Activated T-cell treated with anti-CD3 and anti-CD28 coated beads, Interleukin-2, amount 50 U/mL, for 24 hours (primary cell): ENCODE data around the gene RABGAP1L.

Experiments used
- DNase-seq: peaks from one replicate; pipeline ENCODE4 v3.0.0-alpha.2; 2020
- H3K27ac Mint-ChIP-seq: 2 replicates; pipeline ENCODE4 v1.8.0; 2020; ENCODE audit warnings: mild to moderate bottlenecking, mixed read lengths
- H3K27me3 Mint-ChIP-seq: 2 replicates; pipeline ENCODE4 v1.8.0; 2020; ENCODE audit warnings: mixed read lengths
- H3K36me3 Mint-ChIP-seq: 2 replicates; pipeline ENCODE4 v1.8.0; 2020; ENCODE audit warnings: low read depth, mixed read lengths
- H3K4me1 Mint-ChIP-seq: 2 replicates; pipeline ENCODE4 v1.8.0; 2020; ENCODE audit warnings: low read depth, mixed read lengths
- H3K4me3 Mint-ChIP-seq: 2 replicates; pipeline ENCODE4 v1.8.0; 2020; ENCODE audit warnings: mild to moderate bottlenecking, moderate library complexity, mixed read lengths
- H3K9me3 Mint-ChIP-seq: 2 replicates; pipeline ENCODE4 v1.8.0; 2020; ENCODE audit warnings: mixed read lengths

Gene RABGAP1L

DNA sequence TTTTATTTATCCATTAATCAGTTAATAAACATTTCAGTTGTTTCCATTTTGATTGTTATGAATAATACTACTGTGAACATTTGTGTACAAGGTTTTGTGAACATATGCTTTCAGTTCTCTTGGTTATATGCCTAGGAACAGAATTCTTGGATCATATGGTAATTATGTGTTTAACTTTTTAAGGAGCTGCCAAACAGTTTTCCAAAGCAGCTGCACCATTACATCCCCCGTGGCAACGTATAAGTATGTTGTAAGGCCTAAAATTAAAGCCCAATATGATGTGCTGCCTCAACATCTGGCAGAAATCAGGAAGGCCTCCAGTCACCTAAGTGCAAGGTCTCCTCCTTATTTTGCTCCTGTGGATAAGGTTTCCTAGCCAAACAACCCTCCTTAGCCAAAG lies 604.9 kb downstream of the RABGAP1L start:
- H3K4me1 Mint-ChIP-seq = peaks cover 6% of the 10 kb centered on the region
- H3K4me3 Mint-ChIP-seq = no peak overlapping the region
- H3K36me3 Mint-ChIP-seq = no peaks in the 10 kb centered on the region
- no peak for DNase-seq
- H3K9me3 Mint-ChIP-seq = no peaks in the 10 kb centered on the region
- no peaks in the 10 kb centered on the region for H3K27me3 Mint-ChIP-seq
- no peak overlapping the region for H3K27ac Mint-ChIP-seq

DNA sequence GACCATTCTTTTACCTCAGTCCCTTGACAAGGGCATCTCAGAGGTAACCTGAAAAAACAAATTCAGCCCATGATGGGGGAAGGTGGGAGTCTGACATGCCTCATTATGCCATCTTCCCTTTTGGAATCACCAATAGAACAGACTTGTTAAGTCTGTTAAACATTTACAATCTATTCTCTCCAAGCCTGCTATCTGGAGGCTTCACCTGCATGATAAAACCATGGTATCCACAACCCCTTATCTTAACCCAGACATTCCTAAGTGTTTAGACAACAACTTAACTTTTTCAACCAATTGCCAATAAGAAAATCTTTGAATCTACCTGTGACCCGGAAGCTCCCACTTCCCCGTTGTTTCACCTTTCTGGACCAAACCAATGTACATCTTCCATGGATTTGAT lies 607.4 kb downstream of the RABGAP1L start:
- peaks cover 7% of the 10 kb centered on the region for H3K4me1 Mint-ChIP-seq
- no peaks in the 10 kb centered on the region for H3K9me3 Mint-ChIP-seq
- peak overlapping the region; percentile 31 for H3K27ac Mint-ChIP-seq
- H3K27me3 Mint-ChIP-seq = no peaks in the 10 kb centered on the region
- no peak for DNase-seq
- H3K36me3 Mint-ChIP-seq = no peaks in the 10 kb centered on the region
- no peak overlapping the region for H3K4me3 Mint-ChIP-seq

DNA sequence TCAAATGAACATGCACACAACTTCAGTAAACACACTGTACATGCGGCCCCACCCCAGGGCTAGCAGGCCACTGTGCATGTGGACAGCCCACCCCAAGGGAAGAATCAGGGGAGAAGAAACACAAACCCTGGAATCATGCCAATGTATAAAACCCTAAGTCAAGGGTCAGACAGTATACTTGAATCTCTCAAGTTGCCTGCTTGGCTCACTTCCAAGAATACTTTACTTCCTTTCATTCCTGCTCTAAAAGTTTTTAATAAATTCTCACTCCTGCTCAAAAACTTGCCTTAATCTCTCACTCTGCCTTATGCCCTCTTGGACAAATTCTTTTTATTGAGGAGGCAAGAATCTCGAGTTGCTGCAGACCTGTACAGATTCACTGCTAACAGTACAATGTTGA lies 609.2 kb downstream of the RABGAP1L start:
- Mint-ChIP-seq H3K4me1 (peaks cover 7% of the 10 kb centered on the region), H3K36me3 (no peaks in the 10 kb centered on the region), H3K27ac (no peak overlapping the region), H3K4me3 (no peak overlapping the region), H3K9me3 (no peaks in the 10 kb centered on the region), H3K27me3 (no peaks in the 10 kb centered on the region)
- DNase-seq = no peak

DNA sequence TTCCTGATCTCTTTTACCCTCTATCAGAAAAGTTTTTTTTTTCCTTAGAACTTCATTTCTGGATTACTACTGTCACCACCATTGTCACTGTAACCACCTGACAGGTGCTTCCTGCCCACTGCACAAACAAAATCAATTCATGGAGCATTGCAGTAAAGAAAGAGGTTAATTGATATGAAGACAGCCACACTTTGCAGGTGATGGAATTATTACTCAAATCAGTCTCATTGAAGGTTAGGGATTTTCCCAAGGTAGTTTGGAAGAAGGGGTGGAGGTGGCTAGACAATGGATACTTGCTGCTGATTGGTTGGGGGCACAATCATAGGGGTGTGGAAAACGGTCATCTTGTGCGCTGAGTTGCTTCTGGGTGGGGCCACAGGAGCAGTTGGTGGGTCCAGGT lies 609.6 kb downstream of the RABGAP1L start:
- Mint-ChIP-seq H3K27ac (no peak overlapping the region), H3K4me1 (peaks cover 7% of the 10 kb centered on the region), H3K36me3 (no peaks in the 10 kb centered on the region), H3K9me3 (no peaks in the 10 kb centered on the region), H3K4me3 (no peak overlapping the region), H3K27me3 (no peaks in the 10 kb centered on the region)
- no peak for DNase-seq

DNA sequence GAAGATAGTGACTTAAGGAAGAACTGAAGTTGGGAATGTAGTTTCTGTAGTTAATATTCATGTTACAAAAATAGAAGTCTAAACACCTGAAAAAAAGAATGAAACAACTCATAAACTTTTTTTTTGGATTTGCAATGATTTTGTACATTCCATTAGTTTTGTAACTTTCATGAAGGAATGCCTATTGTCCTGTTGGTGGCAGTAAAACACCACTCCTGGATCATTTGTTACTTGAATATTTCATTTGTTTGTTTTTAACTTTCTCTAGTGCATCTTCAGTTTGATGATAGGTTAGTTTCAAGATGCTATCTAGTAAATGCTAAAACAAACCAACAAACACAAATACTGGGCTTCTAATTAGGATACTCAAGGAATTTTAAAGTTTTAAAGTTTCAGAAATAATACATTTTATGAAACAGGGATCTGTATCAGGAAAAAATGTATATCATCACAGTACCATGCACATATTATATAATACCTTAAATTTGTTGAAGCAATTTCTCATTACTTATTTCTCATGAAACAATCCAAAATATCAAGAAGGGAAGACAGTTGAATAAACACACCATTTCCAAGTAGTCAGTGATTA lies 610.7 kb downstream of the RABGAP1L start:
- H3K27me3 Mint-ChIP-seq = no peaks in the 10 kb centered on the region

DNA sequence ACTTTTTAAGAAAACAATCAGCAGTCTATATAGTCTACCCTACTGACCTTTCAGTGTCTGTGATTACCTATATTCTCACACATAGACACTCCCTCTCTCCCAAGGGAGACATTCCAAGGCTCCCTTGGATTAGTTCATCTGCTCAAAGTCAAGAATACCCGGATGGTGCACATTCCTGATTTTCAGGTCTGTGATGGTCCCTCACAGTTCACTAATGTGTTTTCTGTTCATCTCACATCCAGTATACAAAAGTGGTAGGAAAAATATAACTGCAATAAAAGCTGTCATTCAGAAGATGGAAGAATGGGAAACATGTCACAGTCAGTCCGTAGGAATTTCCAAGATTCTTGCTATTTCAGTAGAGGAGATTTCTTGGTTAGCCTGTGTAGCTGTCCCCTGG lies 616.3 kb downstream of the RABGAP1L start:
- Mint-ChIP-seq H3K27me3 (no peaks in the 10 kb centered on the region), H3K9me3 (no peaks in the 10 kb centered on the region), H3K4me1 (peaks cover 2% of the 10 kb centered on the region), H3K27ac (no peak overlapping the region), H3K4me3 (no peak overlapping the region), H3K36me3 (peaks cover 3% of the 10 kb centered on the region)
- DNase-seq = no peak

More for the DNA sequence above, 610.7 kb downstream of the RABGAP1L start:
- Mint-ChIP-seq H3K27ac (no peak overlapping the region), H3K9me3 (no peaks in the 10 kb centered on the region), H3K36me3 (no peaks in the 10 kb centered on the region), H3K4me1 (peaks cover 7% of the 10 kb centered on the region), H3K4me3 (no peak overlapping the region)
- no peak for DNase-seq

DNA sequence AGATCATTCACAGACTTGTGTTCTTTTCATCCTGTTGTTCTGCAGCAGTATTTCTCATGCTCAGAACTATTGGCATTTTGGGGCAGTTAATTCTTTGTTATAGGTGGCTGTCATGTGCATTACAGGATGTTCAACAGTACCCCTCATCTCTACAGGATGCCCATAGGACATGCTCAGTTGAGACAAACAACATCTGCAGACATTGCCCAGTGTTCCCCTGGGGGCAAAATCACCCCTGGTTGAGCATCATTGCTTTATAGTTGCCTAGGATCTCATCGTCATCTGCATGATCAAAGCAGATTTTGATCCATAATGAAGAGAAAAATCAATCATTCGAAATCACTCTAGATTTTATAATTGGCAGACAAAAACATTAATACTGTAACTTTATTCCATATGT lies 617.9 kb downstream of the RABGAP1L start:
- H3K4me1 Mint-ChIP-seq = peaks cover 2% of the 10 kb centered on the region
- no peak for DNase-seq
- H3K36me3 Mint-ChIP-seq = peaks cover 3% of the 10 kb centered on the region
- H3K9me3 Mint-ChIP-seq = no peaks in the 10 kb centered on the region
- H3K4me3 Mint-ChIP-seq = no peak overlapping the region
- H3K27ac Mint-ChIP-seq = no peak overlapping the region
- H3K27me3 Mint-ChIP-seq = no peaks in the 10 kb centered on the region

DNA sequence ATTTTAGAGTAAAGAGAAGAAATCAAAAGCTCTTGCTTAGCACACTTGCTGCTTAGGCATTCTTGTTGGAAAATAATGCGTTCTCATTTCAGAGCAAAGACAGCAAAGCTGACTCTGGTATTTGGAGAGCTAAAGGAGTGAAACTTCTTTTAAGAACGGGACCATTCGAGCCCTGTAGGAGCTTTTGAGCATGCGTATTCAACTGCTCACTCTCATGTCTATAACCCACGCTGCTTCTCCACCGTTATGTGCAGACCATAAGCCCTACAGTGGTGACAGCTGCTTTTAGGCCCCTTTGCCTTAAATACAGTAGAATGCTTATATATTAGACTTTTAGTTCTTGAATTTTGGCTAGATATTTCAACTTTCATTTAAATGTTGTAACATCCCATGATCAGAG lies 626.2 kb downstream of the RABGAP1L start:
- no peak for DNase-seq
- Mint-ChIP-seq H3K27ac (no peak overlapping the region), H3K9me3 (no peaks in the 10 kb centered on the region), H3K4me1 (peaks cover 11% of the 10 kb centered on the region), H3K36me3 (peaks cover 2% of the 10 kb centered on the region), H3K27me3 (no peaks in the 10 kb centered on the region), H3K4me3 (no peak overlapping the region)

DNA sequence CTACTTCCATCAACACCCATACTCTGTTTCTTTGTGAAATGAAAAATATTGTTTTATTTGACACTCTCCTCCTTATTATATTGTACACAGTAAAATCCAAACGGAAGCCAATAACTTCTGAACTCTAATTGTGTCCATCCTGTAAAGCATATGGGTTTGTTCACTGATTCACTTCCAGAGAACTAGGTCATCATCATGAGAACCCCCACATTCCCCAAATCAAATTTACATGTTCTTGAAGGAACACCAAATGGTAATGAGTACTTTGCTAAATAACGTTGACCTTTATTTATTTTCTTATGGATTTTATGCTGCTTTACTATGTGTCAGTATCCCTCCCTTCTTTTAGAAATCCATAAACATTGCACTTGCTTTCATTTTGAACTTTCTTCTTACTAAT lies 627.0 kb downstream of the RABGAP1L start:
- H3K9me3 Mint-ChIP-seq = no peaks in the 10 kb centered on the region
- no peak for DNase-seq
- no peak overlapping the region for H3K4me3 Mint-ChIP-seq
- H3K27me3 Mint-ChIP-seq = no peaks in the 10 kb centered on the region
- no peak overlapping the region for H3K27ac Mint-ChIP-seq
- H3K4me1 Mint-ChIP-seq = peaks cover 13% of the 10 kb centered on the region
- peaks cover 2% of the 10 kb centered on the region for H3K36me3 Mint-ChIP-seq

DNA sequence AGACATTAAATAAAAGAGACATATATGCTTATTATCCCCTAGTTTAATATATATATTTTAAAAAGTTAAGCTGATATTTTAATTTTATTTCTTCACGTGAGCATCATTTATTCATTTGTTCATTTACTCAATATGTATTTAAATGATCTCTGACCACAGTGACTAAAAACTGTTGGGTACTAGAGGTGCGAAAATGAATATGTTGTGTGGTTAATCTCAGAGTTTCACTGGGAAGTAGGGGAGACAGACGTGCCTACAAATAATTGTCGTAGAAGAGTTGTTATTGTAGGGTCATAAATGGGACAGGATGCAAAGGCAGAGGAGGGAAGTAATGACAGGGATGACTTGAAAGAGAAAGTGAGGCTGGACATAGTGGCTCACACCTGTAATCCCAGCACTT lies 627.4 kb downstream of the RABGAP1L start:
- Mint-ChIP-seq H3K36me3 (peaks cover 2% of the 10 kb centered on the region), H3K4me3 (no peak overlapping the region), H3K27ac (no peak overlapping the region), H3K4me1 (peaks cover 17% of the 10 kb centered on the region), H3K27me3 (no peaks in the 10 kb centered on the region), H3K9me3 (no peaks in the 10 kb centered on the region)
- DNase-seq = no peak

DNA sequence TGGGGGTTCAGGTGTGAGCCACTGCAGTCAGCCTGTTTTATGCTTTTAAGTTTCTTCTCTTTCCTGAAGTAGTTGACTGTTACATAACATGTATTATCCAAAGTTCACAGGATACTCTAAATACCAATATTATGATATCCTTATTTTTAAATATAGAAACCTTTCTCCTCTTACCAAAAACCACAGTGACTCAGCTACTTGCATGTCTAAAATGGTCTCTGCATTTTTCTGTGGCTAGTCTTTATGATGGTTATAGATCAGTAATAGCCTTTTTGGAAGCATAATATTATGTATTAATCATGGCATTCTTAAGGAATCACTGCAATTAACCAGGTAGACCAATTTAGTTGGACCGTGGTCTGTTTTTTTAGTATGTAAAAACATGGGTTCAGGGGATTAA lies 629.7 kb downstream of the RABGAP1L start:
- no peaks in the 10 kb centered on the region for H3K27me3 Mint-ChIP-seq
- DNase-seq = no peak
- no peaks in the 10 kb centered on the region for H3K9me3 Mint-ChIP-seq
- peaks cover 20% of the 10 kb centered on the region for H3K4me1 Mint-ChIP-seq
- H3K27ac Mint-ChIP-seq = no peak overlapping the region
- H3K36me3 Mint-ChIP-seq = no peaks in the 10 kb centered on the region
- H3K4me3 Mint-ChIP-seq = no peak overlapping the region

DNA sequence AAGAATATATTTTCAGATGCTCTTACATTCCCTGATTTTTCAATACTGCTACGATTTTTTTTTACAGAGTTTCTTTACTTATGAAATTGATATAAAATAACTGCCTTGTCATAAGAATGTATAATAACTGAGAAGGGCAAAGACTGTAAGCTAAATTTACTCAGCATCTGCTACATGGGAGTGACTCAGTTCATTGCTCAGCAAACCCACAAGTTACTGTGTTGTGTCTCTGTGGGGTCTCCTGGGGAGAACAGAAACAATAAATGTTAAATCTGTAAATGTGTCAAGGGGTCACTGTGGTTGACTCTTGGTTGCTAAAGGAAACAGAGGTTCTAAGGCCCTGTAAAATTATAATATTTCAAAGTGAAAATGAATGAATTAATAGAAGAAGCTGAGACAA lies 630.1 kb downstream of the RABGAP1L start:
- Mint-ChIP-seq H3K36me3 (no peaks in the 10 kb centered on the region), H3K9me3 (no peaks in the 10 kb centered on the region), H3K27ac (no peak overlapping the region), H3K4me1 (peaks cover 20% of the 10 kb centered on the region), H3K4me3 (no peak overlapping the region), H3K27me3 (no peaks in the 10 kb centered on the region)
- no peak for DNase-seq

DNA sequence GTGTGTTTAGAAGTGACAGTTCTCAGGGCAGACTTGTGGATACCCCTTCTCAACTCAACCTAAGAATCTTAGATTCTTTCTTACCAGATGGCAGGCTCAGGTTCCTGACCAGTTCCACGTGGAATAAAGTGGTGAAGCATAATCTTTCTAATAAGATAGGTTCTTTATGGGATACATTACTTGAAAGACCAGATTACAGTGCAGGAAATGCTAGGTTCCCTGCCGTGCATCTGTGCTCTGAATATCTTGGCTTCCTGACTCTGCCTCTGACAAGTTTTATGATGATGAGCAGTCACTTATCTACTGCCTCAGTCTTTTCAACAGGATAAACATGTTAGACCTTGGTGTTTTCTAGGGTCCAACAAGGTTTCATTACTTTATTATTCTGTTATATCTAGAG lies 632.5 kb downstream of the RABGAP1L start:
- no peaks in the 10 kb centered on the region for H3K36me3 Mint-ChIP-seq
- DNase-seq = no peak
- no peaks in the 10 kb centered on the region for H3K9me3 Mint-ChIP-seq
- no peak overlapping the region for H3K27ac Mint-ChIP-seq
- no peaks in the 10 kb centered on the region for H3K27me3 Mint-ChIP-seq
- peaks cover 20% of the 10 kb centered on the region for H3K4me1 Mint-ChIP-seq
- no peak overlapping the region for H3K4me3 Mint-ChIP-seq

DNA sequence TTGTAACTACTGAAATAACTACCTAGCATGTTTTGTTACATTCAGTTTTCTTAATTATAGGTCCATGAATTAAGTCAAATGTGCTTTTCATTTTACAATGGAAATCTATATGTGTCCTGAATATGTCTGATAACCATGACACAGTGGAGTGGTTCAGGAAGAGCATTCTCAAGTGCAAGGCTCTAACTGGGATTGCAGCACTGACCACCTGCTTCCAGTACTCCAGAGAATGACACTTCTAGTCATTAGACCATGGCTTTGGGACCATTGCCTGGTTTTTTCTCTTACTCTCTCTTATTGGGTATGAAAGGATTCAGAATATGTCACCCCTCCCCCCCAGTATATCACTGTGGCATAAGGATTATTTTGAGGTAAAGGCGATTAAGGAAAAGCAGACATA lies 635.5 kb downstream of the RABGAP1L start:
- peaks cover 16% of the 10 kb centered on the region for H3K4me1 Mint-ChIP-seq
- no peaks in the 10 kb centered on the region for H3K27me3 Mint-ChIP-seq
- no peak overlapping the region for H3K4me3 Mint-ChIP-seq
- no peaks in the 10 kb centered on the region for H3K9me3 Mint-ChIP-seq
- DNase-seq = no peak
- no peaks in the 10 kb centered on the region for H3K36me3 Mint-ChIP-seq
- no peak overlapping the region for H3K27ac Mint-ChIP-seq

DNA sequence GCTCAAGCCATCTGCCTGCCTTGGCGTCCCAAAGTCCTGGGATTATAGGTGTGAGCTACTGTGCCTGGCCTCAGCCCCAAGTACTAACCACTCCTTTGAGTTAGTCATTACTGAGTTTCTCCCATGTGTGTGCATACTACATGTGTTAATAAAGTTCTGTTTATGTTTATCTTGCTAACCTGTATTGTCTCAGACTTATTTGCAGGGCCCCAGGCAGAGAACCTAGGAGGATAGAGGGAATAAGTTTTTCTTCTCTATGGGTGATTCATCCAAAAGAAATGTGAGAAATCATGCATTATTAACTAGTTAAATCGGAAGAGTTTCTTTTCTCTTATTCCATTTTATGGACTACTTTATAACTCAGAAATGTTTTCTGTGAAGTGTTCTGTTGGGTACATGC lies 636.5 kb downstream of the RABGAP1L start:
- DNase-seq = no peak
- Mint-ChIP-seq H3K27ac (no peak overlapping the region), H3K27me3 (no peaks in the 10 kb centered on the region), H3K36me3 (no peaks in the 10 kb centered on the region), H3K9me3 (no peaks in the 10 kb centered on the region), H3K4me1 (peaks cover 16% of the 10 kb centered on the region), H3K4me3 (no peak overlapping the region)

DNA sequence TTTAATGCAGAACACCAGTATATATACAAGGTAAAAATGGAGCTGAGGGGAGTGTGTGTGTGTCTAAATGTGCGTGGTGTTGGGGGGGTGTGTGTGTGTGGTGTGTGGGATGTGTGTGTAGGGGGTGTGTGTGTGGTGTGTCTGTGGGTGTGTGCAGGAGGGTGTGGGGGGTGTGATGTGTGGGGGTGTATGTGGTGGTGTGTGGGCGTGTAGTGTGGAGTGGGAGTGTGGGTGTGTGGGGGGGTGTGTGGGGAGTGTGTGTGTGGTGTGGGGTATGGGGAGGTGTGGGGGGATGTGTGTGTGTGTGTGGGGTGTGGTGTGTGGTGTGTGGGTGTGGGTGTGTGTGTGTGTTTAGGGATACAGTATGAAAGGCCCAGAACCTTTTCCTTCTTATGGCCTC lies 638.1 kb downstream of the RABGAP1L start:
- DNase-seq = no peak
- peaks cover 10% of the 10 kb centered on the region for H3K4me1 Mint-ChIP-seq
- H3K36me3 Mint-ChIP-seq = no peaks in the 10 kb centered on the region
- H3K27me3 Mint-ChIP-seq = no peaks in the 10 kb centered on the region
- no peak overlapping the region for H3K4me3 Mint-ChIP-seq
- H3K27ac Mint-ChIP-seq = no peak overlapping the region
- H3K9me3 Mint-ChIP-seq = no peaks in the 10 kb centered on the region
